HG03135 (cell line): ENCODE data around the gene RAD51.

ENCODE experiments used
- ATAC-seq: cut with Tn5 transposase; IDR thresholded peaks from one replicate; pipeline ENCODE4 v1.9.1; 2021; ENCODE audit warnings: mild to moderate bottlenecking, moderate library complexity; ENCODE audit not compliant: unreplicated experiment

RAD51 gene

DNA sequence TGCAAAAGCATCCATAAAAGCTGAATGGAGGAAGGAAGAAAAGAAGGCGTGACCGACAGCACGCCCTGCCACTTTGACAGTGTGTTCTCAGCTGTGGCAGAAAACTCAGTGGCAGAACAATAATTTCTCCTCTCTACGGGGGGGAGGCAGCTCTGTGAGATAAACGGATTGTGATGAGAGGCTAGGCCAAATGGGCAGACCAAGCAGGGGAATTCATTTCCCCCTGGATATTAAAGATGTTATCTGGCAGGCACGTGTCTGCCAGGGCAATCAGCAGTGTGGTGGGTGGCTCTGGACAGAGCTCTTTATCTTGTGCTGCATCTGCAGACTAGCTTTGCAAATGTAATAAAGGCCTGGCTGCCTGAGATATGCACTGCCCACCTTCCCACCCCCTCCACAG, 62.0 kb downstream of the RAD51 start:
- ATAC-seq, result no peak

GRCh38 chr15:40759961-40760360, 65.0 kb downstream of the RAD51 start:
- ATAC-seq, result no peak

- ATAC-seq, result no peak
Measured at GRCh38 chr15:40762919-40763800, 68.2 kb downstream of the RAD51 start.

GRCh38 chr15:40763801-40764628, 69.0 kb downstream of the RAD51 start, which contains the start of gene GCHFR:
TSS of gene GCHFR (plus strand) at chr15:40764068. CDS start at chr15:40764181, 113 bp downstream.
- ATAC-seq, result no peak

- no peak for ATAC-seq
Measured at GRCh38 chr15:40764629-40765103, 69.7 kb downstream of the RAD51 start.

DNA sequence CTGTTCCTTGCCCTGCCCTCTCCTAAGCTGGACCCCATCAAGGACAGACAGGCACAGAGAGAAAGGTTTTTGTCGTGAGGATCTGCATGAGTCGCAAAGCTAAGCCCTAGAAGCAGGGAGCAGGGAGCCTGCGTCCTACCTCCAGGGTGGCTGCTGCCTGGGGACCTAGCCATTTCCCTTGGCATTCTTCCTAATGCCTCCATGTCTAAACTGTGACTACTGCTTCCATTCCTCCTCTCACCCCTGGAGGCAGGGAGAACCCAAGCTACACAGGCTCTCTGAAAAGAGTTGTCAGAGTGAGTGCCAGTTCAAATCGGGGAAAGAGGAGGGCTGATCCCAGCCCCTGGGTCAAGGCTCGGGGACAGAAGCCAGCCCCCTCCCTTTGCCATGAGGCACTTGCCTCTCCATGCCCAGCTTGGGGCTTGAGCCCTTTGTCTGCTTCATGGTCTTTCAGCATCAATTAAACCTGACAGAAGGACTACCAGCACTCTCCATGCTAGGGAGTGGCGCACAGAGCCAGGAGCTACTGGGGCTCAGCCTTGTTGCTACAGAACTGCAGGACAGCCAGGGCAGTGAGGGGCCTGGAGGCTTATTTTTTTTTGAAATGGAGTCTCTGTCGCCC, 71.3 kb downstream of the RAD51 start:
- ATAC-seq, result no peak

DNA sequence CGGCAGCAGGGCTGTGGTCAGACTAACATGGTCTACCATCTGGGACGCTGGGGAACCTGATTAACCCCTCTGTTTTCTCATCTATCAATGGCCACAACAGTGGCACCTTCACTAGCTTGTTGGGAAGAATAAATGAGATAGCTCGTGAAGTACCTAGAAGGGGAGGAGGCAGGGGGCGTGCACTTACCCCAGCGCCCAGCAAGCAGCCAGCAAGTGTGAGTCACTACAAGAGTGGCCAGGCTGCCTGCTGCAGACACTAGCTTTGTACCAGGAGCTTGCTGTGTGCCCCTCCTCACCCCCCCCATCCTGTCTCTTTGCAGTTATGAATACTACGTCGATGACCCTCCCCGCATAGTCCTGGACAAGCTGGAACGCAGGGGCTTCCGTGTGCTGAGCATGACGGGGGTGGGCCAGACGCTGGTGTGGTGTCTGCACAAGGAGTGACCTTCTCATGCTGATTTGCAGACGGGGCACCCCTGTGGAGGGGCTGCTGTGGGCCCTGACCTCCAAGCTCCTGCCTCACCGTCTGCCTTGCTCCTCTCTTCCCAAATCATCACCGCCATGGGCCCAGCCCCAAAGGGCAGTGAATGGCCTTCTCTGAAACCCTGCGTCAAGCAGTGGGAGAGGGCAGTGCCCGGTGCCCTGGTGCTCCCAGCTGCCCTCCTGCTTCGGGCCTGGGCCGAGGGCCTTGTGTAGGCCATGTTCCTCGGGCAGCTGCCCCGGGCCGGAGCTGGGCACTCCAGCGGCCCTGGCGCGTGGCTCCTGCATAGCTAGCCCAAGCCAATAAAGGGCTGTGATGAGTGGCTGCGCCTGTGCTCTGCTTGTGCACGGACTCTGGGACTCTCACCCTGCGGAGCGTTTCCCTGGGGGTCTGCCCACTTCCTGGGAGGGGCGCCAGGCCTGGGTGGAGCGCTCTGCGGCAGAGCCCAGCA, 72.2 kb downstream of the RAD51 start:
- ATAC-seq, result no peak

GRCh38 chr15:40767838-40768500, 73.0 kb downstream of the RAD51 start:
- ATAC-seq, result no peak

GRCh38 chr15:40768521-40769273, 73.7 kb downstream of the RAD51 start:
- peak; percentile 6 for ATAC-seq

GRCh38 chr15:40769274-40770146, 74.5 kb downstream of the RAD51 start, which contains the start of gene C15orf62:
TSS of gene C15orf62 (plus strand) at chr15:40769980. CDS start at chr15:40770496, 516 bp downstream.
- peak; percentile 42 for ATAC-seq

DNA sequence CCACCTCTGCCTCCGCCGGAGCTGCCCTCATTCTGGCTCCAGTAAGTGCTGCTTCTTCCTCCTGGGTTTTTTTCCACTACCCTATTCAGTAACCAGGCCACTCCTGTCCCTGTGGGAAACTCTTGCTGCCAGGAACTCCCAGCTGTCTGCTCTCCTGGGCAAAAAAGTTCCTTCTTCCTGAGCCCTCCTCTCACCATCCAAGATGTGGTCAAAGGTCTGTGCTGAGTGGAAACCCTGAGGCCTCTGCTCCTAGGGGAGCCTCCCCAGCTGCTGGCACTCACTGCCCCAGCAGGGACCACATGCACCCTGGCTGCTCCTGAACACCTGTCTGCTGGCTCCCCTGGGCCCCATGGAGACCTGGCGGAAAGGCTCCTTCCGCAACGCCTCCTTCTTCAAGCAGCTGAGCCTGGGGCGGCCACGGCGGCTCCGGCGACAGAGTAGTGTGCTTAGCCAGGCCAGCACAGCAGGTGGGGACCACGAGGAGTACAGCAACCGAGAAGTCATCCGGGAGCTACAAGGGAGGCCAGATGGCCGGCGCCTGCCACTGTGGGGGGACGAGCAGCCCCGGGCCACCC, 75.3 kb downstream of the RAD51 start:
- peak; percentile 15 for ATAC-seq

DNA sequence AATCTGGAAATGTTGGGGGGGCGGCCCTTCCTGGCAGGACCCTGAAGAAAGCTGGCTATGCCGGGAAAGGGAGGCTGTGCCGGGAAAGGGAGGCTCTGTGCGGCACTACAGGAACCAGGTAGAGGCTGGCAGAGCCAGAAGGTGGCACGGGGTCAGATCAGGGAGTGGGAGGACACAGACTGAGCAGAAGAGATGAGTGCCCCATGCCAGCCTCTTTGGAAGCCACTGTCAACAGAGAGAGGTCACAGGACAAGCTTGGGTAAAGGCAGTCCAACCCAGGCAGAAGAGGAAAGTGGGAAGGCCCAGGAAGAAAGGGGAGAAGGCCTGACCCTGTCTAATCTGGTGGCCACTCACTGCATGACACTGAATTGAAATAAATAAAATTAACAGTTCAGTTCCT, 76.3 kb downstream of the RAD51 start:
- no peak for ATAC-seq

DNA sequence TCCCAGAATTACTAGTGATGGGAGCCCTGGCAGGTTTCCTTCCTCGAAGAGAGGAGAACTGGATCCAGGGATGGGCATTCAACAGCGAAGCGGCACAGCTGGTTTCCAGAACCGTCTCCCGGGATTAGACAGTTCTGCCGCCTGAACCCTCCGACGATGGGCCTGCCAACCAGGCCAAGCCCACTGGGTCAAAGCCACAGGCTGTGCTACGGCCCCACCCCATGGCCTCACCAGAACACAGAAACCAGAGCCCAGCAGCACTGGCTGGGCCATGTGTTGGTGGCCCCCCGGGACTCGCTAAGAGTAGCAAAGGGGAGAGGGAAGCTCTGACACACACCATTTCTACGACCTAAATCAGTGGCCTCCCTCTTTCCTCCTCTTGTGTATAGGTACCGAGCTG, 77.0 kb downstream of the RAD51 start:
- no peak for ATAC-seq

DNA sequence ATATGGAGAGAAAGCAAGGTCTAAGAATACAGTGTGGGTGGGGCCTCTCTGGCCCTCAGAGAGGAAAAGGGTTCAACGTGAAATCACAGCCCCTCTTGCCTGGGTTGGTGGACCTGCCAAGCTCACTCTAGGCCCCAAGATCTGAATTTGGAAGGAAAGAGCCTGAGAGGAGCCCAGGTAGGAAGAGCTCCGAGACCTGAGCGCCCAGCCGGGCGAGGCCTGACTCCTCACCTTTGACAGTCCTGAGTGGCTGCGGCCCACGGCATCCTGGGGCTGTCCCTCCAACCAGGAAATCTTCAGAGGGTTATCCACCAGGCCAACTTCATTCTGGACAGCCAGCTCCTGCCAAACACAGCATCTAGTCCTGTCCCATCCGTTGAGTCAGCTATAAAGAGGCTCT, 78.5 kb downstream of the RAD51 start:
- ATAC-seq, result no peak

- ATAC-seq, result no peak
Measured at GRCh38 chr15:40773902-40774301, 78.9 kb downstream of the RAD51 start.

DNA sequence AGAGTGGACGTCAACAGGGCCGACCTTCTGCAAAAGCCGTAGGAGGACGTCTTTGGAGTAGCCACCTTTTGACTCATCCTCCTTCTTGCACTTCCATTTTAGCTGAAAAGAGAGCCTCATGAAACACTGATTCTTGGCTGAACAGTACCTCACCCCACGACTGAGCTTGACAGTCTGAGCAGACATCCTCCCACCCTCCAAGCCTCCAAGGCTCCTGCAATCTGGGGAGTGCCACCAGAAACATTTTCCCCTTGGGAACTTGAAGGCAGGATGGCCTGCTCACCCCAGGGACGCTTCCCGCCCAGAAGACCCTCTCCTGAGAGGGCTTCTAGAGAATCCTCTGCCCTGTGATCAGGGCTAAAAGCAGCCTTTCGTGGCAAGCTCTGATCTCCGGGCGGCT, 80.0 kb downstream of the RAD51 start:
- ATAC-seq, result no peak

DNA sequence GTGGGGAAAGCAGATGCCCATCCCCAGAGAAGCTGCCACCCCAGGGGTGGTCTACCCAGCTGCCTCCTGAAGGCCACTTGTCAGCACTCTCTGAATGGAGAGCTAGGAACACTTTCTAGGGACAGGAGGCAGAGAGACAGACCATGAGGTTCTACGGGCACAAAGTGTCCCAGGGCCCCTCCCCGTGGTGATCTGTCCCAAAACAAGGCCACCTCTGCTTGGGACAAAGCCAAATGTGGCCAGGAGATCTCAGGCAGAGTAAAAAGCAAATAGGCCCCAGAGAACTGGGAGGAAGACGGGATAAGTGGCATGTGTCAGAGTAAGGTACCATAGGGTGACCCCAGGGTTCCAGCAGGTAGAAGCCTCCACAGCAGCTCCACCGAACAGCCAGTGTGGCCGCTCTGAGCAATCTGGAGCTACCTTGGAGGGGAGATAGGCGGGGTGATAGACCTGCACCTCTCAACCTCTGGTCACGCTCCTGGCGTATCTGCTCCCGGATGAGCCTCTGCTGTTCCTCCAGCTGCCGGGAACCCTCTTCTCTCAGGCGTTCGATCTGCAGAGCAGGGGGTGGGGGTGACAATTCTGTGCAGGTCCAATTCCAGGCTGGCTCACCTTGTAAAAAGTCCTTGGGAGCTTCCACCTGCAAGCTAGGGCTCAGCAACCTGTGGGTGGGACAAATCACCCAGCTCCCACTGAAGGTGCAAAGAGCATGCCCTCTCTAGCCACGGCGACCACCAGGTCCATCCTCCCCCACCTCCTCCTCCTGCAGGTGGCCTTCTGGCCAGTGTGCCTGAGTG, 81.0 kb downstream of the RAD51 start:
- ATAC-seq, result no peak
